HTR-8/SVneo (cell line): ENCODE data around the gene PPARA.

Experiments
- DNase-seq: peaks from one replicate; pipeline ENCODE4 v3.0.0; 2011; ENCODE audit warnings: low spot score, mixed read lengths; ENCODE audit not compliant: insufficient read length
- FAIRE-seq: peaks from 2 replicates; lab custom pipeline; 2011; peaks lifted over from hg19 to GRCh38; lab: Jason Lieb, UNC

Gene PPARA

DNA sequence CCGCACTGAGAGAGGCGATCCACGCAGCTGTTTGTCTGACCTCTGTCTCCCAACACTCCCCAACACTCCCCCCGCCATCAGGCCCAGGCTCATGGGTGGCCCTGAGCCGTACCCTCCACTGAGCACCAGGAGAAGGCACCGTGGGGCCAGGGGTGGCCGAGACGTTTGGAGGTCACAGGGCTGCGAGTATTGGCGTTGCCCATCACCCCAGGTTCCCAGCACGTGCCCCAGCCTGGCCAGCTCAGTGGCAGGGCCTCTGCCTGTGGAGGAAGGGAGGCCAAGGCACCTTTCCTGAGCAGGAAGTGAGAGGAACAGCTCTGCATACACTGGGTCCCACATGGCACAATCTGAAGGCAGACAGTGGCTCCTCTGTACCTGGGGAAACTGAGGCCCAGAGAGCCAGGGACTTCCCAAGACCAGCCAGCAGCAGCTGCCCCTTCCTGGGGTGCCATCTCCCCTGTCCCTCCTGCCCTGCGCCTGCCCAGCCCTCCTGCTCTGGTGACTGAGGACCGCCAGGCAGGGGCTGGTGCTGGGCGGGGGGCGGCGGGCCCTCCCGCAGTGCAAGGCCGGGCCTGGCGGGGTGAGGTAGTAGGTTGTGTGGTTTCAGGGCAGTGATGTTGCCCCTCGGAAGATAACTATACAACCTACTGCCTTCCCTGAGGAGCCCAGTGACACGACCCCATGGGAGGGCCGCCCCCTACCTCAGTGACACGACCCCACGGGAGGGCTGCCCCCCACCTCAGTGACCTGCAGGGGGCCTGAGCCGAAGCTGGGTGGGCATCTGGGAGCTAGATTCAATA is 37.0 kb upstream of the PPARA start:
- FAIRE-seq (no peak), DNase-seq (no peak)

DNA sequence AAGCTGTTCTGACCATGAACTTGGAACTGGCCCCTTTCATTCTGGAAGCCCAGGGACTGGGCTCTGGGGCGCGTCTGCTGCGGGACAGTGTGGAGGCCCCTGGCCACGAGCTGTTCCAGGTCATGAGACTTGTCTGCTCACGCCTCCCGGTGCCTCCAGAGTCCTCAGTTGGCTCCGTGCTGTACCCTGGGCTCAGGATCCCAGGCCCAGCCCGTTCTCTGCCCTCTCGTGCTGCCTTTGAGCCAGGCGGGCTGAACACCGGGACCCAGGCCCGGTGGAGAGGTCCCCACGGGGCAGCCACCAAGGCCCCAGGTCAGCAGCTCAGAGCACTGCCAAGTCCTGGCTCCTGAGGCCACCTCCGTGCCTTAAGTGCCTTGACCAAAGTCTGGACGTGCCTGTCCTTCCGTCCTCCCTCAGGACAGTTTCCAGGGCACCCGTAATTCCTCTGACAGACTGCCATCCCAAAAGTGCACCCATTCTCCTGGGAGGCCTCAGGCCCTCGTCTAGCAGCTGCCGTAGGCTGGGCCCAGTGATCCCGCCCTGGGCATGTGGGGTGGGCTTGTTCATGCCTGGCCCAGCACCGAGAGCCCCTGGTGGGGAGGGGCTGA is 36.3 kb upstream of the PPARA start:
- no peak for DNase-seq
- FAIRE-seq, result no peak

DNA sequence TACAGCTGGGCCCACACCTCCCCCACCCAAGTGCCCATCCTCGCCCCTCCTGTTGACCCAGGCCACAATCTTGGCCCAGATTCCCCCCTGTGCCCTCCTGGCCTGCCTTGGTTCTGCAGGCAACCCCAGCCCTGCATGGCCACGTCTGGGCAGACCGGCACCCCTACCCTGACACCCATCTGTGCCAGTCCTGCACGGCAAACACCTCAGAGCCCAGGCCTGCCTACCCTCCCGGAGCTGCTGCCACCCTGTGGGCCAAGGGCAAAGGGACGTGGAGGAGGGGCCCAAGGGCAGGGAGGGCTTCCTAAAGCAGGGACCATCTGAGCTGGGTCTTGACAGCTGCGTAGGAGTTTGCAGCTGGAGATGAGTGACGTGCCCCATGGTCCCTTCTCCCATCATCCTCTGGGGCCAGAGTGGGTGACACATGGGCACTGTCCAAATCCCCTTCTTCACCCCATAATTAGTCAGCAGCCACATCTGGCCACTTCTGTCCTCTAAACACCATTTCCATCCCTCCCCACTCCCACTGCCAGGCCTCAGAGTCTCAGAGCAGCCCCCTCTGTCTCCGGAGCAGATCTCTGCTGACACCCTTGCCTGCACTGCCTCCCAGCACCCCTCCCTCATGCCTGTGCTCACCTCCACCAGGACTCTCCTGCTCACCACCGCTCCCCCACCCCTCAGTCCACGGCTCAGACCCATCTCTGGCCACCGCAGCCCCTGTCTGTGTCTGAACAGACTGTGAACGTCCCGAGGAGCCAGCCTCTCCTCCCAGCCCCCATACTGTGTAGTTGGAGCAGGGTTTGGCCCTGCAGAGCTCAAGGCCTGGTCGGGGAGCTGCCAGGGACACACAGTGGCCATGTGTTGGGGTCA is 35.6 kb upstream of the PPARA start:
- FAIRE-seq (no peak), DNase-seq (no peak)

GRCh38 chr22:46115388-46115678 is 35.0 kb upstream of the PPARA start:
- no peak for DNase-seq
- no peak for FAIRE-seq

GRCh38 chr22:46115755-46116490 is 34.4 kb upstream of the PPARA start:
- DNase-seq (no peak), FAIRE-seq (no peak)

- peak; percentile 94 for DNase-seq
- FAIRE-seq, result peak; percentile 97
Observed at GRCh38 chr22:46116491-46116958, 33.8 kb upstream of the PPARA start.

DNA sequence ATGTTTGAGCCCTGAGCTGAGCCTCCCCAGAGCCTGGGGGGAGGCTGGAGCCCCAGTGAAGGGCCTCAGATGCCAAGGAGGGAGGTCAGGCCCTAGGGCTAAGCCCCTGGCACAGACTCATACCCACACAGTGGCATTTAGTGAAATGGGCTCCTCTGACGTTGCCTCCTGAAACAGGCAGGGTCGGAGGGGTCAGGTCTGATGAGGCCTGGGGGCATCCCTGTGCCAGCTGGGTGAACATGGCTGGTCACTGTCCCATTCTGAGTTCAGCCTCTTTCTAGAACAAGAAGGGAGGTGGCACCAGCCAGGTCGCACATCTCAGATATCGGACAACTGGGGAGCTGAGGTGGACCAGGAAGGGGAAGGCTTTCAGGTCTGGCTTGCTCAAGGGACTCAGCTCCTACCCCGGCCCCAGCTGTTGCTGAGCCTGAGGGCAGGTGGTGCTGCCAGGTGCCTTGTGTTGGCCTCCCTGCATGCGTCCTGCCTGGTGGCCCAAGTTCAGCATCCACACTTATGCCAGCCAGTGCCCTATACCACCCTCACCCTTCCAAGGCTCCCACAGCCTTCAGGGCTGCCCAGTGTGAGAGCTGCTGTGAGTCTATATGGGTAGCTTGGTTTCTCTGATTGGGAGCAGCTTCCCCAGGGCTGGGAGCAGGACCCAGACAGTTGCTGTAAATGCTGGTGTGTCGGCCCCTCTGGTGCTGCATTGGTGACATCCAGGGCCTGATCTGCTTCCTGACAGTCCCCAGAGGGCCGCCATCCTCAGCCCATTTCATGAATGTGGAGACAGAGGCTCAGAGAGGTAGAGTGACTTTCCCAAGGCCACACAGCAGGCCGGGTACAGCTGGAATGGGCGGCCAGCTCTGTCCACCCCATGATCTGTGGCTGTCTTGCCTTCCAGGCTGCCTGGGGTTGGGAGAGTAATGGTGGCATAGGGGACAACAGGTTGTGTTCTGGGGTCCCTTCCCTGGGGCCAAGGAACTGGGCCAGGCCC is 32.8 kb upstream of the PPARA start:
- FAIRE-seq, result no peak
- no peak for DNase-seq

DNA sequence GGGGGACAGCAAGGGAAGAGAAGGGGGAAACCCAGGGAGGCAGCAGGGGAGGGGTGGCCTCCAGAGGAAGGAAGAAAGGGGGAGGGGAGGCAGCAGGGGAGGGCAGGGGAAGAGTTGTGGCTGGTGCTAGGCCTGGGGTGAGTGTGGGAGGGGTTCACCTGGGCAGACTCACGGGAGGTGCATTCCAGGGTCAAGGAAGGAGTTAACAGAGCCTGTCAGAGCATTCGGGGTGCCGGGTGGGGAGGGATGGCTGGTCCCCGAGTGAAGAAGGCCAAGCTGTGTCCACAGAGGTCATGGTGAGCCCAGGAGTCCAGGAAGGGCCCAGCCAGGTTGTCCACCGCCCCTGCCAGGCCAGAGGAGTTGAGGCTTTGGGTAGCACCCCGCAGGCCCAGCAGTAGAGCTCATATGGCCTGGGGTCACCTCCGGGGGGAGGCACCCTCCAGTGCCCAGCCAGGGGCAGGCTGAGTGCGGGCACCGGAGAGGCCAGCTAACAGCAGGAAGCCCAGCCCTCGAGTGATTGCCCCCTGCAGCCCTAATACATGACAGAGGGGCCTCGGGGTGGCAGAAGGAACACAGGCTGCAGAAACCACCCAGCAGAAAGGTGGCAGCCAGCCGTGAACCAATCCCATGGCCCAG is 31.1 kb upstream of the PPARA start:
- DNase-seq, result no peak
- FAIRE-seq, result no peak

DNA sequence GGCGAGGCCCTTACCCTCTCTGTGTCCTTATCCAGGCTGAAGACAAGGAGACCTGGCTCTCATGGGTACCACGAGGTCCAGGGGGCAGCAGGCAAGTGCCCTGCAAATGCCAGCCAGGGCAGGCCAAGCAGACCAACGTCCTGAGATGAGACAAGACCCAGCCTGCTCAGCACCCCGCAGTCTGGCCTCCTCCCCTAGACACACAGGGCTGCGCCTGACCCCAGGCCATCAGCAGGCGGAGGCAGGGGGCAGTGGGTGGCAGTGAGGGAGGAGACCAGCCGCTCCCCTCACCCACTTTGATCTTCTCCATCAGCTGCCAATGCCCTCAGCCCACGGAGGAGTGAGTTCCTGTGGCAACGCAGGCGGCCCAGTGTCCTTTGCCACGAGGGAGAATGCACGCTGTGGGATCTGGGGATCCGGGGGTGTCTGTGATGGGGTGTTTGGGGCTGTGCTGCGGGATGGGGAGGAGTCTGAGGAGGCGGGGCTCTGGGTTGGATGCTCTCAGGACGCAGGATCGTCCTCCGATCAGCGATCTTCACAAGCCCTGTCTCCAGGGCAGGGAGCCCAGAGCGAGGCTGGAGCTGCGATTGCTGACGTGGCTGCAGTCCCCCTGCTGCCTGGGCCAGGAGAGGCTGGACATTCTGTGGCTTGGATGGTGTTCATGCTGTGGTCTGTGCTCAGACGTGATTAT is 30.5 kb upstream of the PPARA start:
- DNase-seq (no peak), FAIRE-seq (no peak)

DNA sequence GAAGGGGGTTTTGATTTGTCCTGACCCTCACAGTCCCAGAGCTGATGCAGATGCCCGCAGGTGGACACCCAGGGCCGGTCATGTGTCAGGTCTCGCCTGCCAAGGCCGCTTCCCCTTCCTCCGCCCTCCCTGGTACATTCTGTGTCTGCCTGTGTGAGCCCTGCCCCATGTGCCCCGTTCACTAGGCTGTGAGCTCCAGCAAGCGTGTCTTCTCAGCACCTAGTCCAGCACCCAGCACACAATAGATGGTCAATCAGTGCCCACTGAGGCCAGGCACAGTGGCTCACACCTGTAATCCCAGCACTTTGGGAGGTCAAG is 29.9 kb upstream of the PPARA start:
- no peak for DNase-seq

GRCh38 chr22:46121079-46121478 is 29.2 kb upstream of the PPARA start:
- no peak for FAIRE-seq
- no peak for DNase-seq

More for the DNA sequence above, 29.9 kb upstream of the PPARA start:
- no peak for FAIRE-seq

DNA sequence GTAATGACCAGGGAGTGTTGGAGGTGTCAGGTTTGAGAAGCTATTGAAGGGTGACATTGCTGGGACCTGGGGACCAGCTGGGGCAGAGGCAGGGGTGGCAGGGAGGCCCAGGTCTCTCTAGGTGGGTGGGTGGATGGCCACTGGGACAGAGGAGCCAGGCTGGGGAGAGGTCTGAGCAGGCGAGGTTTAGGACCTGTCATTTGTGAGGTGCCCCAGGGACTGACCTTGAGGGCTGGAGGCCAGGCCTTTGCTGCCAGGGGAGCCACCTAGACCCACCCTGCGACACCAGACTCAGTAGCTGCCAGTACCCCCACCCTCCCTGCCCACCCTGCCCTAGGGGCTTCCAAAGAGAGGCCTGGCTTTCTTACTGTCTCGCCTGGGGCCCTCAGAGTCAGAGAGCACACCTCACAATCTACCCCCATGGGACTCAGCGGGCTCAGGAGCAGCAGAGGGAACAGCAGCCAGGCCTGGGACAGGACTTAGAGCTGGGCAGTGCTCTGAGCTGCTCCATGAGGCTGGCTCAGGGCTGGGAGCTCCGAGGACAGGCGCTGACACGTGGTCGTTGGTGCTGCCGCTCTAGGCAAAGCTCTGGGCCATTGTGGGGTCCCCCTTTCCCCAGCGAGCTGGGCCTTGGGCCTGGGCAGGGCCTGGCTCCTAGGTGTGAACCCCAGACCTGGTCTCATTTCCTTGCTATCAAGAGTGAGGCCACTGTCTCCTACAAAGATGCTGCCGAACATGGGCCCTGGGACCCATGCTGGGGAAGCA is 28.6 kb upstream of the PPARA start:
- FAIRE-seq, result no peak

DNA sequence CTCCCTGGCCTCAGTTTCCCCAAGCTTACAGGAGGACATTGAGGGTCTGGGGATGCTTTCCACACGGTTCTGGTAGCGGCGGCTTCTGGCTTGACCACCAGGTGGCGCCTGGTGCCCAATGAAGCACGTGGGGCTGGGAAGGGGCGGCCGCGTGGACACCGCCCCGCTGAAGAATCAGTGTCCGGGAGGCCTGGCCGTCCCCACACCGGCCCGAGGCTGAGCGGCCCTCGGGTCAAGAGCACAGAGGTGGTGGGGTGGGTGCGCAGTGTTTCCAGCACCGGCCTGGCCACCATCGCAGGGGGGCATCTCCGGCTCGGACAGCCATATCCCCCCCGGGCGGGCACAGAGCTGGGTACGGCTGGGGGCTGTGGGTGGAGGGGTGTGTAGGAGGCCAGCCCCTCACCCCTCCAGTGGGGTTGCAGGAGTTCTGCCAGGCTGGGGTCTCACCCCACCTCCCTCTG is 27.8 kb upstream of the PPARA start:
- DNase-seq (peak; percentile 85), FAIRE-seq (no peak)

More for the DNA sequence above, 28.6 kb upstream of the PPARA start:
- DNase-seq, result no peak

GRCh38 chr22:46122980-46123693 is 27.2 kb upstream of the PPARA start:
- FAIRE-seq (no peak), DNase-seq (no peak)

- DNase-seq, result no peak
- no peak for FAIRE-seq
Observed at GRCh38 chr22:46123694-46124382, 26.5 kb upstream of the PPARA start.

DNA sequence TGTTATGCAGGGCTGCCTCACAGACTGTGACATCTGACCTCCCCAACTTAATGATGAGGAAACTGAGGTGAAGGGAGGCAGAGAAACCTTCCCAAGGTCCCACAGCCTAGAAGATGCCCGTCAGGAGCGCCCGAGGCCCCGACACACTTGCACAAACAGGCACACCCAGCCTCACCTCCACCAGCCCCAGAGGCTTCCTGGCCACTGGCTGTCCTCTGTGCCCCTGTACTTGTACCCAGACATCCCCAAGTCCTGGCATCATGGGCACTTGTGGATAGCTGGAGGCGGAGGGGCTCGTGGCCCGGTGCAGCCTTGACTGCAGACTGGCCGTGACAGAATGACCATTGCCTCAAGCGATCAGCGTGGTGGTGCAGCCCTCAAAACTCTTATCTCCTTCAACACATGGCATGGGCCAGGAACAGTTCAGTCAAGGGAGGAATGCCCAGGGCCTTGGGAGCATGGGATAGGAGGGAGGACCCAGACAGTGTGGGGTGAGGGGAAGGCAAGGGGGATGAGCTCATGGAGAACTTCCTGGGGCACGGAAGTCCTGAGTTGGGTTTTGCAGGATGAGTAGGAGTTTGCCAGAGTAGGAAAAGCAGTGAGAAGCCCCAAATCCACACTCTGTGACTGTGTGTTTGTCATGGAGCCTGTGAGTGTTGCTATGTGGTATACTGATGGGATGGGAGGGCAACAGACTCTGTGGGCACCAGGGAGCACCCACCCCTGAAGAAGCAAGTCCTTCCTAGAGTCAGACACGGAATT is 25.8 kb upstream of the PPARA start:
- FAIRE-seq, result no peak
- DNase-seq, result no peak
